GM23338 (cell line): ENCODE data around the gene LAYN. TPM values are rescaled to one million over a fixed set of nuclear protein-coding genes. Genes with fewer than 3 reads are reported as not detected.

ENCODE experiments used
- ATAC-seq: fragments of 200-7000 bp; cut with Tn5 transposase; 3 replicates; pipeline ENCODE4 v1.9.1; 2020
- DNase-seq: peaks from one replicate; pipeline ENCODE4 v3.0.0-alpha.2; 2015; ENCODE audit warnings: low spot score
- H2AFZ ChIP-seq: fragments of 200-600 bp; sonication (generic); 2 replicates; pipeline ENCODE4 v1.8.0; 2016; ENCODE audit warnings: antibody characterized with exemption, mild to moderate bottlenecking, moderate library complexity
- H3F3A ChIP-seq: fragments of 200-600 bp; sonication (generic); replicated peaks from 2 replicates; pipeline ENCODE4 v1.8.0; 2017; ENCODE audit warnings: antibody characterized with exemption, mixed run types, low read depth
- H3K27ac ChIP-seq: fragments of 200-600 bp; sonication (generic); 2 replicates; pipeline ENCODE4 v1.6.1; 2016; ENCODE audit warnings: low read depth
- H3K27me3 ChIP-seq: fragments of 200-600 bp; sonication (generic); 2 replicates; pipeline ENCODE4 v1.8.0; 2016; ENCODE audit warnings: mild to moderate bottlenecking, mixed run types, moderate library complexity; ENCODE audit not compliant: insufficient read depth
- H3K36me3 ChIP-seq: fragments of 200-600 bp; sonication (generic); 2 replicates; pipeline ENCODE4 v1.8.0; 2016; ENCODE audit warnings: mild to moderate bottlenecking; ENCODE audit not compliant: insufficient read depth
- H3K4me1 ChIP-seq: fragments of 200-600 bp; sonication (generic); 2 replicates; pipeline ENCODE4 v1.8.0; 2016; ENCODE audit warnings: mild to moderate bottlenecking, moderate library complexity; ENCODE audit not compliant: insufficient read depth
- H3K4me2 ChIP-seq: fragments of 200-600 bp; sonication (generic); 2 replicates; pipeline ENCODE4 v1.7.1; 2017; ENCODE audit warnings: mixed run types
- H3K4me3 ChIP-seq: fragments of 200-600 bp; sonication (generic); 2 replicates; pipeline ENCODE4 v1.6.1; 2016; ENCODE audit warnings: mixed run types
- H3K79me2 ChIP-seq: fragments of 200-600 bp; sonication (generic); replicated peaks from 2 replicates; pipeline ENCODE4 v1.8.0; 2017; ENCODE audit warnings: mild to moderate bottlenecking; ENCODE audit not compliant: insufficient read depth
- H3K9me2 ChIP-seq: fragments of 200-600 bp; sonication (generic); 2 replicates; pipeline ENCODE4 v1.8.0; 2017; ENCODE audit not compliant: insufficient read depth
- H4K20me1 ChIP-seq: fragments of 200-600 bp; sonication (generic); replicated peaks from 2 replicates; pipeline ENCODE4 v1.8.0; 2017; ENCODE audit warnings: mild to moderate bottlenecking; ENCODE audit not compliant: insufficient read depth
- H3K27ac Mint-ChIP-seq: 2 replicates; pipeline ENCODE4 v1.8.0; 2020; ENCODE audit warnings: inconsistent platforms, mild to moderate bottlenecking, moderate library complexity, mixed read lengths
- H3K27me3 Mint-ChIP-seq: 3 replicates; pipeline ENCODE4 v1.8.0; 2022; ENCODE audit warnings: low read depth, mild to moderate bottlenecking, moderate library complexity, mixed read lengths, inconsistent platforms; ENCODE audit not compliant: insufficient read depth, poor library complexity
- H3K36me3 Mint-ChIP-seq: 3 replicates; pipeline ENCODE4 v1.8.0; 2021; ENCODE audit warnings: low read depth, mild to moderate bottlenecking, inconsistent platforms, moderate library complexity, mixed read lengths
- H3K4me1 Mint-ChIP-seq: 3 replicates; pipeline ENCODE4 v1.8.0; 2020; ENCODE audit warnings: mild to moderate bottlenecking, inconsistent platforms, mixed read lengths
- H3K4me3 Mint-ChIP-seq: 3 replicates; pipeline ENCODE4 v1.8.0; 2021; ENCODE audit warnings: moderate library complexity, mild to moderate bottlenecking, inconsistent platforms, mixed read lengths
- H3K9me3 Mint-ChIP-seq: 3 replicates; pipeline ENCODE4 v1.8.0; 2020; ENCODE audit warnings: moderate library complexity, mild to moderate bottlenecking, inconsistent platforms, mixed read lengths
- CTCF ChIP-seq, 2 experiments: fragments of 200-600 bp in 1 of 2; sonication (generic) in 1 of 2; conservative IDR thresholded peaks; 2 replicates each; pipeline versions ENCODE4 v1.5.1 to v1.6.1; 2016 to 2017; ENCODE audit warnings: antibody characterized with exemption in 2 of 2, low read depth in 2 of 2, mild to moderate bottlenecking in 2 of 2, moderate library complexity in 1 of 2
- EZH2phosphoT487 ChIP-seq: fragments of 200-600 bp; sonication (generic); IDR thresholded peaks from one replicate; pipeline ENCODE4 v1.8.1; 2018; ENCODE audit warnings: antibody characterized with exemption; ENCODE audit not compliant: unreplicated experiment
- NANOG ChIP-seq: IDR thresholded peaks from 2 replicates; pipeline ENCODE4 v1.6.1; 2016; ENCODE audit warnings: antibody characterized with exemption, borderline replicate concordance
- REST ChIP-seq: IDR thresholded peaks from one replicate; pipeline ENCODE4 v1.6.1; 2018; ENCODE audit warnings: antibody characterized with exemption; ENCODE audit not compliant: unreplicated experiment
- ZNF114 ChIP-seq: fragments of 250-450 bp; sonication (Bioruptor Pico); IDR thresholded peaks from 2 replicates; pipeline ENCODE4 v1.5.0; 2020; ENCODE audit warnings: mild to moderate bottlenecking, moderate library complexity
- ZNF331 ChIP-seq: fragments of 250-450 bp; sonication (Bioruptor Pico); IDR thresholded peaks from 2 replicates; pipeline ENCODE4 v1.5.0; 2020; ENCODE audit warnings: low read depth, mild to moderate bottlenecking, moderate library complexity
- ZNF462 ChIP-seq: fragments of 250-450 bp; sonication (Bioruptor Pico); IDR thresholded peaks from 2 replicates; pipeline ENCODE4 v1.5.0; 2020; ENCODE audit warnings: mild to moderate bottlenecking, moderate library complexity
- polyA plus RNA-seq: library from polyadenylated mRNA; unstranded; fragments of >200 nt; fragmentation: Nextera tagmentation; extraction: Ambion mirVana; gene quantifications from 2 replicates; pipeline ENCODE4 v1.2.1, GENCODE V29; 2016
- total RNA-seq: library from RNA; depleted of rRNA; stranded (reverse); fragments of >200 nt; shearing (Covaris generic); gene quantifications from 2 replicates; pipeline ENCODE4 v1.2.3, GENCODE V29; 2014

LAYN gene
- total and polyA plus RNA-seq, 2 experiments from 2014 or later, result 6.8 to 7.9 TPM

- Histone ChIP-seq H3K36me3 (no peaks in the 10 kb centered on the region), H3K79me2 (no peaks in the 10 kb centered on the region), H3K27me3 (peaks cover 59% of the 10 kb centered on the region), H4K20me1 (no peaks in the 10 kb centered on the region), H2AFZ (no peak overlapping the region), H3K9me2 (no peaks in the 10 kb centered on the region; the same call in 1 of the 2 replicates), H3K4me3 (no peak overlapping the region), H3F3A (no peaks in the 10 kb centered on the region), H3K27ac (no peak overlapping the region), H3K4me2 (no peak overlapping the region), H3K4me1 (peaks cover 20% of the 10 kb centered on the region)
- Mint-ChIP-seq H3K4me3 (no peak overlapping the region), H3K27ac (no peak overlapping the region), H3K4me1 (peaks cover 25% of the 10 kb centered on the region; the same call in 2 of the 3 replicates), H3K36me3 (no peaks in the 10 kb centered on the region; the same call in 1 of the 3 replicates), H3K9me3 (no peaks in the 10 kb centered on the region; the same call in 2 of the 3 replicates), H3K27me3 (peaks cover 51% of the 10 kb centered on the region)
- TF ChIP-seq ZNF114 (CRISPR knock-in tag), result no peak
- DNase-seq (no peak), ATAC-seq (no peak)
These were observed 2.0 kb upstream of the LAYN start for GRCh38 chr11:111538407-111539114.

- H3K4me2 ChIP-seq, result peak overlapping the region; percentile 95
- H3K4me3 ChIP-seq, result peak overlapping the region; percentile 89
- TF ChIP-seq REST (no peak), ZNF331 (no peak), ZNF462 (no peak), EZH2phosphoT487 (no peak), NANOG (no peak), CTCF (conservative IDR thresholded peaks at IDR 0.05; ENCODE audit: low read depth in 2 of 2) (no peak)
These were observed 950 bp upstream of the LAYN start for GRCh38 chr11:111539426-111540113.

More at GRCh38 chr11:111539426-111540113, 950 bp upstream of the LAYN start:
- no peak overlapping the region for H3K27ac Mint-ChIP-seq
- H3K27me3 Mint-ChIP-seq, result peaks cover 51% of the 10 kb centered on the region
- Histone ChIP-seq H3K27ac (no peak overlapping the region), H3K36me3 (no peaks in the 10 kb centered on the region), H3K4me1 (peaks cover 20% of the 10 kb centered on the region), H4K20me1 (no peaks in the 10 kb centered on the region), H3K27me3 (peaks cover 59% of the 10 kb centered on the region), H3K9me2 (no peaks in the 10 kb centered on the region; the same call in 1 of the 2 replicates), H2AFZ (peak overlapping the region; percentile 100), H3F3A (no peaks in the 10 kb centered on the region), H3K79me2 (no peaks in the 10 kb centered on the region)
- peaks cover 25% of the 10 kb centered on the region; the same call in 2 of the 3 replicates for H3K4me1 Mint-ChIP-seq
- H3K4me3 Mint-ChIP-seq, result peak overlapping the region; percentile 72
- DNase-seq (no peak), ATAC-seq (no peak)
- H3K36me3 Mint-ChIP-seq, result no peaks in the 10 kb centered on the region; the same call in 1 of the 3 replicates
- no peaks in the 10 kb centered on the region; the same call in 2 of the 3 replicates for H3K9me3 Mint-ChIP-seq
